GM18498 (cell line): Measurements from ENCODE around the gene CCDC88C.
A peak's percentile ranks its signal among the peaks of the same experiment; 100 is the strongest.
"Not testable (repeated sequence)": the region's sequence is repeated elsewhere in the genome, so short reads cannot be mapped to it uniquely, and the experiment has no call there.

ENCODE experiments used
- ATAC-seq: cut with Tn5 transposase; IDR thresholded peaks from one replicate; pipeline ENCODE4 v1.9.1; 2021; ENCODE audit warnings: mild to moderate bottlenecking, moderate library complexity; ENCODE audit not compliant: unreplicated experiment

The CCDC88C gene

GRCh38 chr14:91231446-91231845 lies 186.2 kb downstream of the CCDC88C start:
- ATAC-seq: no peak

DNA sequence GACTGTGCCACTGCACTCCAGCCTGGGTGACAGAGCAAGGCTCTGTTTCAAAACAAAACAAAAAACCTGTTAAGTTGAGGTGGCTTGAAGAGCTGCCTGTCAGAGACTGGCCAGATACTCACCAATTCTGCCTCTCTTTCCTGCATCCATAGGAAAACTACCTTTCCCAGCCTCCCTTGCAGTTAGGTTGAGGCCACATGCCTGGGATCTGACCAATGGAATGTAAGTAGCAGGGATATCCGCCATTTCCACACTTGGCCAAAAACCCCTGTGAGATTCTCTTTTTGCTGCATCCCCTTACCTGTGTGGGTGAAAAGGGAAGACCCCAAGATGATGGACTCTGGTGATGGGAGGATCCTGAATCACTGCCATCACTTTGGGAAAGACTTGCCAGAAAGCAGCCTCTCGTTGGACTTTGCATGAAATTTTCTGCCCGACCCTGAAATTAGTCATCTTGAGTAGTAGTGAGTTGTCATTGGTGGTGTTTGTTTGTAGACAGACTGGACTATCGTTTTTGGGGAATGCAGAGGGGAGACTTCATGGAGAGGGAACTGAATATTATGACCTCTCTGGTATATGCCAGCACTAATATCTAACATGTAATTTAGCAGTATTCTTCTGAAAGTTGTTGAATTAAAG lies 187.1 kb downstream of the CCDC88C start:
- ATAC-seq: no peak

GRCh38 chr14:91229743-91230200 lies 187.8 kb downstream of the CCDC88C start:
- ATAC-seq: peak; percentile 75

- no peak for ATAC-seq
Measured at GRCh38 chr14:91229005-91229382, 188.6 kb downstream of the CCDC88C start.

DNA sequence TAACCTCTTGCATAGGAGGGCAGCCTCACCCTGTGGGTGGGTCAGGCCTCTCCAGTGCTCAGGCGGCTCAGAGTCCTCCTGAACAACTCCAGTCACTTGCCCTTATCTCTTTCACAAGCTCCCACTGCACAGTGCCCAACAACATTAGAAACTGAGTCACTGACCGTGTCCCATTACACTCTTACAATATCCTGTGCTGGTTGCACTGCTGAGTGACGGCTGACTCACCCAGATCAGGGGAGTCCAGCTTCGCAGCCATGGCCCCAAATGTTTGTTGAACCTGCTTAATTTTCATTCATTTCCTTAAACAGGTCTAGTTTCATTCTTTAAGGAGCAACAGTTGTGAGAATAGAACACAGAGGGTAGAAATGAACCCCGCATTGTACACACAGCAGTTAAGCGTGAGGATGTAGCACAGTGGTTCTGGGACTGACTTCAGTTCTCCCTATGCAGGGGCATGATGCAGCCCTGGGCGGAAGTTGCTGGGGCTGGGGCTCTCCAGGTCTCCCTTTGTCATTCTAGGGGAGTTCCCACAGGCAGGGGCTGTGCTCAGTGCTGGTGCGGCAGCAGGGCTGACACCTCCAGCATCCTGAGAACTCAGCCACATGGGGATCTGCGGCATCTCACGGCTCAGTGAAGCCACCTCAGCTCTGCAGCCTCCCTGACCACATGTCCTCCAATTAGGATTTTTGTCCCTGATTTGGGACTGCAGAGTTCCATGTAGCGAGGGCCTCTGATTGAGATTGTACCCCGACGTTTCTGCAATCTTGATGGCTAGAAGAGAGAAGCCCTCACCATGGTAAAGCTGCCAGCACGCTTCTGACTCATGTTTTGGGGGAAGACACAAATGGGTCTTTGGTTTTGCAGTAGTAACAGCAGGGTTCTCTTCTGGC lies 189.3 kb downstream of the CCDC88C start:
- ATAC-seq: peak; percentile 72

DNA sequence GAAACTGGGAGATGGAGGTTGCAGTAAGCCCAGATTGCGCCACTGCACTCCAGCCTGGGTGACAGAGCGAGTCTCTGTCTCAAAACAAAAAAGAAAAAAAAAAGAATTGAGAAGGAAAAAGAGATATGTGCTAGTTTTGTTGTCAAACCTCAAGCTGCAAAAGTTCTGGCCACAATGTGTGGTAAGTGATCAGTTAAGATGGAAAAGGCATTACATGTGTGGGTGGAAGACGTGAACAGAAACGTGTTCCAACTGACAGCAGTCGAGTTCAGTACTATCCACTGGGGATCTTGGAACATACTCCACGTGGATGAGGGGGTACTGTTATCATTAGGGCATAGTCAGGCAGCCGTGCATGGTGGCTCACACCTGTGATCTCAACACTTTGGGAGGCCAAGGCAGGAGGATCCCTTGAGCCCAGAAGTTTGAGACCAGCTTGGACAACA lies 190.4 kb downstream of the CCDC88C start:
- no peak for ATAC-seq

- not testable (repeated sequence) for ATAC-seq
Measured at GRCh38 chr14:91226360-91226759, 191.3 kb downstream of the CCDC88C start.

- no peak for ATAC-seq
Measured at GRCh38 chr14:91225025-91225424, 192.6 kb downstream of the CCDC88C start.

DNA sequence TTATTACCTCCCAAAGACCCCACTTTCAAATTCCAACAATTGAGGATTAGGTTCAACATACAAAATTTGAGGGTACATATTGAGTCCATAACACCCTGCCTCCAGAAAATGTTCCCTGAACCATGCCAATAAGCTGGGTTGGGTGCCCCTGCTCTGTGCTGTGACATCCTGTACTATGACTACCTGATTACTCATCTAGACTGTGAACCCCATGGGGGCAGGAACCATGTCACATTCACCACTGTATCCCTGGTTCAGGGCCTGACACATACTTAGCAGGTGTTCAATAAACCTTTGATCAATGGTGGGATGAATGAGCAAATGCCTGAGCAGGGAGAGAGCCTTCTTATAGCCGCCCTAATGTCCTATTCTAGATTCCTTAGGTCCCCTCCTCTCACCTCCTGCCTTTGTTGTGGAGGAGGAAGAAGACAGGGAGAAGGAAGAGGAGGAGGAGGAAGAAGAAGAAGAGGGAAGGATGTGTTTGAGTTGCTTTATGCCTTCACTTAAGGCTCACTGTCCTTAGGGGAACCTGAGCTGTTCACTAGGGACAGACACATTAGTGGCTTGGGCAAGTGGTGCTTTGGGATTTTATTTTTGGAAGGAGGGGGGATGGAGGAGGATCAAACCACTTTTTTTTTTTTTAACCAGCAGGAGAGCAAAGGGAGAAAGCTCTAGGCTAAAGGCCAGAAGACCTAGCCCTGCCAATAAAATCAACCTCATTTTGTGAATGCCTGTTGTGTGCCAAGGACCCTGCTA lies 194.4 kb downstream of the CCDC88C start:
- no peak for ATAC-seq
